Measurements from ENCODE around the gene HCRTR1.

HCRTR1 gene

GRCh38 chr1:31617218-31617915 is at the start of gene HCRTR1:
TSS of gene HCRTR1 (plus strand) at chr1:31617689. CDS start at chr1:31619193, 1,504 bp downstream.
- Histone ChIP-seq H3K4me3 (peak within 1 kb of the TSS; percentile 75), H3K27ac (peak within 1 kb of the TSS in 1 of 2 donors; percentile 40)
- TF ChIP-seq CTCF (IDR thresholded peaks at IDR 0.05), result no peak
- DNase-seq (ENCODE audit: low spot score), result peak; percentile 58

- no peak for TF ChIP-seq CTCF (IDR thresholded peaks at IDR 0.05)
- Histone ChIP-seq H3K27ac (peak overlapping the region; percentile 52 to 82), H3K4me3 (no peak overlapping the region)
- no peak for DNase-seq (ENCODE audit: low spot score)
Measured at GRCh38 chr1:31567956-31568570, 49.4 kb upstream of the HCRTR1 start.

GRCh38 chr1:31568895-31569595 is 48.4 kb upstream of the HCRTR1 start:
- Histone ChIP-seq H3K4me3 (no peak overlapping the region), H3K27ac (peak overlapping the region; percentile 52 to 82)
- no peak for TF ChIP-seq CTCF (IDR thresholded peaks at IDR 0.05)
- no peak for DNase-seq (ENCODE audit: low spot score)

- Histone ChIP-seq H3K4me3 (no peak overlapping the region), H3K27ac (peak overlapping the region in 1 of 2 donors; percentile 82)
- DNase-seq (ENCODE audit: low spot score), result no peak
- TF ChIP-seq CTCF (IDR thresholded peaks at IDR 0.05), result no peak
Measured at GRCh38 chr1:31569596-31570173, 47.8 kb upstream of the HCRTR1 start.

- DNase-seq (ENCODE audit: low spot score), result no peak
- Histone ChIP-seq H3K4me3 (no peak overlapping the region), H3K27ac (peak overlapping the region in 1 of 2 donors; percentile 34)
- TF ChIP-seq CTCF (IDR thresholded peaks at IDR 0.05), result no peak
Measured at GRCh38 chr1:31570228-31570627, 47.3 kb upstream of the HCRTR1 start.

GRCh38 chr1:31570906-31571305 is 46.6 kb upstream of the HCRTR1 start:
- DNase-seq (ENCODE audit: low spot score), result no peak
- no peak for TF ChIP-seq CTCF (IDR thresholded peaks at IDR 0.05)
- Histone ChIP-seq H3K27ac (peak overlapping the region in 1 of 2 donors; percentile 49), H3K4me3 (no peak overlapping the region)

All from coronary artery (tissue), 2 donors.